ENCODE data around the gene IGFLR1. TPM values are rescaled to one million over a fixed set of nuclear protein-coding genes. Genes with fewer than 3 reads are reported as not detected.

IGFLR1 gene
- polyA plus RNA-seq, 1 donor from 2014 or later = 4.6 TPM

DNA sequence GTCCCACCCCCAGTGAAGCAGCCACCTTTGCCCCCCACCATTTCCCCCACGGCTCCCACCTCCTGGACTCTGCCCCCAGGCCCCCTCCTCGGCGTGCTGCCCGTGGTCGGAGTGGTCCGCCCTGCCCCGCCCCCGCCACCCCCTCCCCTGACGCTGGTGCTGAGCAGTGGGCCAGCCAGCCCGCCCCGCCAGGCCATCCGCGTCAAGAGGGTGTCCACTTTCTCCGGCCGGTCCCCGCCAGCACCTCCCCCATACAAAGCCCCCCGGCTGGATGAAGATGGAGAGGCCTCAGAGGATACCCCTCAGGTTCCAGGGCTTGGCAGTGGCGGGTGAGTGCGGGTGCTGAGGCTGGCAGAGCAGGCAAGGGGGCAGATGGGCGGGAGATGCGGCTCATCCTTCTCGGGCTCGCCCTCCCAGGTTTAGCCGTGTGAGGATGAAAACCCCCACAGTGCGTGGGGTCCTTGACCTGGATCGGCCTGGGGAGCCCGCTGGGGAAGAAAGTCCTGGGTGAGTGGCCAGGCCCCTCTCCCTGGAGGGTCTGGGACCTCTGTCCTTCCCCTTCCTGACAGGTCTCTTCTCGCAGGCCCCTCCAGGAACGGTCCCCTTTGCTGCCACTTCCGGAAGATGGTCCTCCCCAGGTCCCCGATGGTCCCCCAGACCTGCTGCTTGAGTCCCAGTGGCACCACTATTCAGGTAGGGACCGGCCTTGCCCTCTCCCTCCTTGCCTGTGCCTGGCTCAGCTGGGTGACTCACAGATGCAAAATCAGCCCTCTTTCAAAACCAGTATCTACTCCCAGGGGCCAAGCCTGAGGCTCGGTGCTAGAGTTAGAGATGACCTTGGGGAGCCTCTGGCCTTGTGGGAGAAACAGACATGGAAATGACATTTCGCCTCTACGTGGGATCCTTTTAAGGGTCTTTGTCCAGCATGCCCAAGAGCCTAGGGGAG lies 8.8 kb downstream of the IGFLR1 start:
- TF ChIP-seq TAF1 (IDR thresholded peaks at IDR 0.05; ENCODE audit: low read depth) (no peak), MXI1 (conservative IDR thresholded peaks at IDR 0.05; ENCODE audit: poor library complexity, severe bottlenecking) (no peak), SMC3 (conservative IDR thresholded peaks at IDR 0.05; ENCODE audit: poor library complexity) (no peak), EZH2 (IDR thresholded peaks at IDR 0.05; ENCODE audit: borderline replicate concordance, insufficient read depth, low read length, poor library complexity, severe bottlenecking) (no peak), EP300 (conservative IDR thresholded peaks at IDR 0.05; ENCODE audit: poor library complexity, severe bottlenecking) (no peak), RAD21 (conservative IDR thresholded peaks at IDR 0.05) (no peak), POLR2AphosphoS5 (IDR thresholded peaks at IDR 0.05) (no peak)
- TF ChIP-seq, protein P1, sequence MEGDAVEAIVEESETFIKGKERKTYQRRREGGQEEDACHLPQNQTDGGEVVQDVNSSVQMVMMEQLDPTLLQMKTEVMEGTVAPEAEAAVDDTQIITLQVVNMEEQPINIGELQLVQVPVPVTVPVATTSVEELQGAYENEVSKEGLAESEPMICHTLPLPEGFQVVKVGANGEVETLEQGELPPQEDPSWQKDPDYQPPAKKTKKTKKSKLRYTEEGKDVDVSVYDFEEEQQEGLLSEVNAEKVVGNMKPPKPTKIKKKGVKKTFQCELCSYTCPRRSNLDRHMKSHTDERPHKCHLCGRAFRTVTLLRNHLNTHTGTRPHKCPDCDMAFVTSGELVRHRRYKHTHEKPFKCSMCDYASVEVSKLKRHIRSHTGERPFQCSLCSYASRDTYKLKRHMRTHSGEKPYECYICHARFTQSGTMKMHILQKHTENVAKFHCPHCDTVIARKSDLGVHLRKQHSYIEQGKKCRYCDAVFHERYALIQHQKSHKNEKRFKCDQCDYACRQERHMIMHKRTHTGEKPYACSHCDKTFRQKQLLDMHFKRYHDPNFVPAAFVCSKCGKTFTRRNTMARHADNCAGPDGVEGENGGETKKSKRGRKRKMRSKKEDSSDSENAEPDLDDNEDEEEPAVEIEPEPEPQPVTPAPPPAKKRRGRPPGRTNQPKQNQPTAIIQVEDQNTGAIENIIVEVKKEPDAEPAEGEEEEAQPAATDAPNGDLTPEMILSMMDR (IDR thresholded peaks at IDR 0.05; ENCODE audit: poor library complexity, severe bottlenecking) = no peak
- TF ChIP-seq, protein P2, sequence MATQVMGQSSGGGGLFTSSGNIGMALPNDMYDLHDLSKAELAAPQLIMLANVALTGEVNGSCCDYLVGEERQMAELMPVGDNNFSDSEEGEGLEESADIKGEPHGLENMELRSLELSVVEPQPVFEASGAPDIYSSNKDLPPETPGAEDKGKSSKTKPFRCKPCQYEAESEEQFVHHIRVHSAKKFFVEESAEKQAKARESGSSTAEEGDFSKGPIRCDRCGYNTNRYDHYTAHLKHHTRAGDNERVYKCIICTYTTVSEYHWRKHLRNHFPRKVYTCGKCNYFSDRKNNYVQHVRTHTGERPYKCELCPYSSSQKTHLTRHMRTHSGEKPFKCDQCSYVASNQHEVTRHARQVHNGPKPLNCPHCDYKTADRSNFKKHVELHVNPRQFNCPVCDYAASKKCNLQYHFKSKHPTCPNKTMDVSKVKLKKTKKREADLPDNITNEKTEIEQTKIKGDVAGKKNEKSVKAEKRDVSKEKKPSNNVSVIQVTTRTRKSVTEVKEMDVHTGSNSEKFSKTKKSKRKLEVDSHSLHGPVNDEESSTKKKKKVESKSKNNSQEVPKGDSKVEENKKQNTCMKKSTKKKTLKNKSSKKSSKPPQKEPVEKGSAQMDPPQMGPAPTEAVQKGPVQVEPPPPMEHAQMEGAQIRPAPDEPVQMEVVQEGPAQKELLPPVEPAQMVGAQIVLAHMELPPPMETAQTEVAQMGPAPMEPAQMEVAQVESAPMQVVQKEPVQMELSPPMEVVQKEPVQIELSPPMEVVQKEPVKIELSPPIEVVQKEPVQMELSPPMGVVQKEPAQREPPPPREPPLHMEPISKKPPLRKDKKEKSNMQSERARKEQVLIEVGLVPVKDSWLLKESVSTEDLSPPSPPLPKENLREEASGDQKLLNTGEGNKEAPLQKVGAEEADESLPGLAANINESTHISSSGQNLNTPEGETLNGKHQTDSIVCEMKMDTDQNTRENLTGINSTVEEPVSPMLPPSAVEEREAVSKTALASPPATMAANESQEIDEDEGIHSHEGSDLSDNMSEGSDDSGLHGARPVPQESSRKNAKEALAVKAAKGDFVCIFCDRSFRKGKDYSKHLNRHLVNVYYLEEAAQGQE (IDR thresholded peaks at IDR 0.05; ENCODE audit: borderline replicate concordance) = no peak
- Histone ChIP-seq H3K9ac (ENCODE audit: low read length) (no peak overlapping the region), H3K4me2 (ENCODE audit: low read length) (no peak overlapping the region), H3K79me2 (replicated peaks; ENCODE audit: insufficient read depth, low read length) (no peaks in the 10 kb centered on the region), H3K4me3 (ENCODE audit: low read length) (no peak overlapping the region), H3K27me3 (ENCODE audit: insufficient read depth, low read depth, low read length) (no peaks in the 10 kb centered on the region), H3K9me2 (ENCODE audit: insufficient read depth, low read length) (no peaks in the 10 kb centered on the region), H4K20me1 (ENCODE audit: insufficient read depth) (no peaks in the 10 kb centered on the region), H3K36me3 (ENCODE audit: insufficient read depth, low read length) (no peaks in the 10 kb centered on the region), H3K27ac (ENCODE audit: low read length) (no peak overlapping the region), H3K9me3 (ENCODE audit: low read length) (no peaks in the 10 kb centered on the region), H3F3A (ENCODE audit: insufficient read depth, low read length, poor library complexity, severe bottlenecking) (no peaks in the 10 kb centered on the region), H2AFZ (ENCODE audit: low read depth, low read length) (no peak overlapping the region)

DNA sequence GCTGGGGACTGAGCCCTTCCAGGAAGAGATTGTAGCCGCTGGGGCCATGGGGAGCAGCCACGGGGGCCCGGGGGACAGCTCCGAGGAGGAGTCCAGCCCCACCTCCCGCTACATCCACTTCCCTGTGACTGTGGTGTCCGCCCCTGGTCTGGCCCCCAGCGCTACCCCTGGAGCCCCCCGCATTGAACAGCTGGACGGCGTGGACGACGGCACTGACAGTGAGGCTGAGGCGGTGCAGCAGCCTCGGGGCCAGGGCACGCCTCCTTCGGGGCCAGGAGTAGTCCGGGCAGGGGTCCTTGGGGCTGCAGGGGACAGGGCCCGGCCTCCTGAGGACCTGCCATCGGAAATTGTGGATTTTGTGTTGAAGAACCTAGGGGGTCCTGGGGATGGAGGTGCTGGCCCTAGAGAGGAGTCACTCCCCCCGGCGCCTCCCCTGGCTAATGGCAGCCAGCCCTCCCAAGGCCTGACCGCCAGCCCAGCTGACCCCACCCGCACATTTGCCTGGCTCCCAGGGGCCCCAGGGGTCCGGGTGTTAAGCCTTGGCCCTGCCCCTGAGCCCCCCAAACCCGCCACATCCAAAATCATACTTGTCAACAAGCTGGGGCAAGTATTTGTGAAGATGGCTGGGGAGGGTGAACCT lies 9.6 kb downstream of the IGFLR1 start:
- no peaks in the 10 kb centered on the region for H3K36me3 ChIP-seq (ENCODE audit: insufficient read depth, low read length)

More for the DNA sequence above, 9.6 kb downstream of the IGFLR1 start:
- no peak overlapping the region for H2AFZ ChIP-seq (ENCODE audit: low read depth, low read length)
- H3K27ac ChIP-seq (ENCODE audit: low read length) = no peak overlapping the region
- H3K79me2 ChIP-seq (replicated peaks; ENCODE audit: insufficient read depth, low read length) = no peaks in the 10 kb centered on the region
- H3K9me3 ChIP-seq (ENCODE audit: low read length) = no peaks in the 10 kb centered on the region
- no peak overlapping the region for H3K4me3 ChIP-seq (ENCODE audit: low read length)
- H3F3A ChIP-seq (ENCODE audit: insufficient read depth, low read length, poor library complexity, severe bottlenecking) = no peaks in the 10 kb centered on the region
- H3K27me3 ChIP-seq (ENCODE audit: insufficient read depth, low read depth, low read length) = no peaks in the 10 kb centered on the region
- no peak overlapping the region for H3K9ac ChIP-seq (ENCODE audit: low read length)
- H4K20me1 ChIP-seq (ENCODE audit: insufficient read depth) = no peaks in the 10 kb centered on the region
- H3K9me2 ChIP-seq (ENCODE audit: insufficient read depth, low read length) = no peaks in the 10 kb centered on the region
- H3K4me2 ChIP-seq (ENCODE audit: low read length) = no peak overlapping the region
- TF ChIP-seq, protein P2 (IDR thresholded peaks at IDR 0.05; ENCODE audit: borderline replicate concordance) = no peak
- TF ChIP-seq EZH2 (IDR thresholded peaks at IDR 0.05; ENCODE audit: borderline replicate concordance, insufficient read depth, low read length, poor library complexity, severe bottlenecking) (no peak), SMC3 (conservative IDR thresholded peaks at IDR 0.05; ENCODE audit: poor library complexity) (no peak), RAD21 (conservative IDR thresholded peaks at IDR 0.05) (no peak), MXI1 (conservative IDR thresholded peaks at IDR 0.05; ENCODE audit: poor library complexity, severe bottlenecking) (no peak), EP300 (conservative IDR thresholded peaks at IDR 0.05; ENCODE audit: poor library complexity, severe bottlenecking) (no peak), TAF1 (IDR thresholded peaks at IDR 0.05; ENCODE audit: low read depth) (no peak), POLR2AphosphoS5 (IDR thresholded peaks at IDR 0.05) (no peak)
- TF ChIP-seq, protein P1 (IDR thresholded peaks at IDR 0.05; ENCODE audit: poor library complexity, severe bottlenecking) = no peak
